Endothelial cell of umbilical vein (primary cell): ENCODE results near the gene ARHGEF10L.

Experiments
- EZH2 ChIP-seq: IDR thresholded peaks from 2 replicates; pipeline ENCODE4 v1.6.1; 2012; ENCODE audit warnings: borderline replicate concordance, low read depth, mild to moderate bottlenecking, moderate library complexity, low read length, inconsistent platforms; ENCODE audit not compliant: severe bottlenecking
- FOS ChIP-seq: IDR thresholded peaks from 2 replicates; pipeline ENCODE4 v1.6.1; 2011; ENCODE audit warnings: mild to moderate bottlenecking, low read length, moderate library complexity, borderline replicate concordance; ENCODE audit not compliant: insufficient read depth
- JUN ChIP-seq: IDR thresholded peaks from 2 replicates; pipeline ENCODE4 v1.6.1; 2011; ENCODE audit warnings: borderline replicate concordance, low read depth; ENCODE audit not compliant: insufficient read length, insufficient read depth
- MYC ChIP-seq: IDR thresholded peaks from one replicate; pipeline ENCODE4 v1.6.1; 2011; ENCODE audit warnings: mild to moderate bottlenecking, low read depth, low read length
- POLR2A ChIP-seq: IDR thresholded peaks from 2 replicates; pipeline ENCODE4 v1.6.1; 2012; ENCODE audit warnings: low read depth, mild to moderate bottlenecking, control low read depth, low read length
- POLR2AphosphoS5 ChIP-seq: IDR thresholded peaks from 2 replicates; pipeline ENCODE4 v1.6.1; 2012; ENCODE audit warnings: low read depth, mild to moderate bottlenecking, control low read depth, low read length, moderate library complexity; ENCODE audit not compliant: insufficient read depth
- TF ChIP-seq, protein P1 (sequence below), 2 donors: IDR thresholded peaks; 1 replicate in 1 of 2; 2 replicates in 1 of 2; pipeline ENCODE4 v1.5.1; 2011; ENCODE audit warnings: low read length in 2 of 2, mild to moderate bottlenecking in 2 of 2, moderate library complexity in 2 of 2, control low read depth in 1 of 2, inconsistent platforms in 1 of 2, low read depth in 1 of 2; ENCODE audit not compliant: insufficient read depth in 1 of 2; ENCODE audit errors: extremely low read depth in 1 of 2
- TF ChIP-seq, protein P2 (sequence below): IDR thresholded peaks from 2 replicates; pipeline ENCODE4 v1.6.1; 2011; ENCODE audit not compliant: insufficient read depth, insufficient read length

DNA sequence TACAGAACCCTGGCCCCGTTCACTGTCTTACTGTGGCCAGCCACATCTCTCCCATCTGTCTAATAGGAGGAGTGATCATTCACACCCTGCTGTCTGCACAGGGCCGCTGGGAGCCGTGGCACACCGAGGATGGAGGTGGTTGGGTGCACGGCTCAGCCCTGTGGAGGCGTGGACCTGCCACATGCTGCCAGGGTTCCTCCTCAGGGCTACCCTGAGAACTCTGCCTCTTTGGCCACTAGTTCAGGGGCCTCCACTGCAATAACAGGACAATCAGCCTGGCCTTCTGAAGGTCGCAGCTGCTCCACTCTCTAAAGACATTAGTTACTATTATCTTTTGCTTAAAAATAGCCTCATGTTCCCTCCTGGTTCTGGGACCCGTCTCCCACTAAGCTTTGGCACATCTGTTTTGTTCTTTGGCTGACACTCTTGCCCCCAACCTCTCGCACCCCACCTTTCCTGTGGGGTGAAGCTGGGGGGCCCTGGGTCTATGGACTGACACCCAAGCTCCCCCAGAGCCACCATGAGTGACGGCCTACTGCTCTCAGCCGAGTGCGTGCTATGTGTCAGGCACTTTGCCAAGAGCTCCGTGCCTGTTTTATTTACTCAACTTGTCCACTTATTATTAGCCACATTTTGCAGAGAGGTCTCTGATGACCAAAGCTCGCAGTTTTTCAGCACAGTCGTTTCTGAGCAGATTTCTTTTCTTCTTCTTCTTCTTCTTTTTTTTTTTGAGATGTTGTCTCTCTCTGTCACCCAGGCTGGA, 66.3 kb downstream of the ARHGEF10L start:
- TF ChIP-seq, protein P1, sequence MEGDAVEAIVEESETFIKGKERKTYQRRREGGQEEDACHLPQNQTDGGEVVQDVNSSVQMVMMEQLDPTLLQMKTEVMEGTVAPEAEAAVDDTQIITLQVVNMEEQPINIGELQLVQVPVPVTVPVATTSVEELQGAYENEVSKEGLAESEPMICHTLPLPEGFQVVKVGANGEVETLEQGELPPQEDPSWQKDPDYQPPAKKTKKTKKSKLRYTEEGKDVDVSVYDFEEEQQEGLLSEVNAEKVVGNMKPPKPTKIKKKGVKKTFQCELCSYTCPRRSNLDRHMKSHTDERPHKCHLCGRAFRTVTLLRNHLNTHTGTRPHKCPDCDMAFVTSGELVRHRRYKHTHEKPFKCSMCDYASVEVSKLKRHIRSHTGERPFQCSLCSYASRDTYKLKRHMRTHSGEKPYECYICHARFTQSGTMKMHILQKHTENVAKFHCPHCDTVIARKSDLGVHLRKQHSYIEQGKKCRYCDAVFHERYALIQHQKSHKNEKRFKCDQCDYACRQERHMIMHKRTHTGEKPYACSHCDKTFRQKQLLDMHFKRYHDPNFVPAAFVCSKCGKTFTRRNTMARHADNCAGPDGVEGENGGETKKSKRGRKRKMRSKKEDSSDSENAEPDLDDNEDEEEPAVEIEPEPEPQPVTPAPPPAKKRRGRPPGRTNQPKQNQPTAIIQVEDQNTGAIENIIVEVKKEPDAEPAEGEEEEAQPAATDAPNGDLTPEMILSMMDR (IDR thresholded peaks at IDR 0.05; ENCODE audit: extremely low read depth in 1 of 2, insufficient read depth in 1 of 2, low read depth in 1 of 2, low read length in 2 of 2) = no peak
- TF ChIP-seq EZH2 (no peak), POLR2AphosphoS5 (no peak), POLR2A (no peak), MYC (no peak), JUN (no peak), FOS (no peak)
- TF ChIP-seq, protein P2, sequence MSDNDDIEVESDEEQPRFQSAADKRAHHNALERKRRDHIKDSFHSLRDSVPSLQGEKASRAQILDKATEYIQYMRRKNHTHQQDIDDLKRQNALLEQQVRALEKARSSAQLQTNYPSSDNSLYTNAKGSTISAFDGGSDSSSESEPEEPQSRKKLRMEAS = no peak
